K562 (cell line): Measurements from ENCODE around the gene SPAG9. TPM values are rescaled to one million over a fixed set of nuclear protein-coding genes. Genes with fewer than 3 reads are reported as not detected.

Experiments
- AFF1 ChIP-seq, 2 experiments: fragments of 450-650 bp; IDR thresholded peaks; 2 replicates each; pipeline ENCODE4 v1.6.1; 2018; ENCODE audit warnings: mild to moderate bottlenecking in 2 of 2, low read depth in 1 of 2; ENCODE audit not compliant: partially characterized antibody in 2 of 2
- ARID3A ChIP-seq: IDR thresholded peaks from 2 replicates; pipeline ENCODE4 v1.6.1; 2012; ENCODE audit warnings: low read depth, low read length, improper control_type of control experiment, borderline replicate concordance
- BHLHE40 ChIP-seq: IDR thresholded peaks from 2 replicates; pipeline ENCODE4 v1.6.1; 2011; ENCODE audit warnings: low read length, improper control_type of control experiment
- CBFA2T3 ChIP-seq: fragments of 450-650 bp; IDR thresholded peaks from 2 replicates; pipeline ENCODE4 v1.6.1; 2017
- CBX1 ChIP-seq: sonication (generic); IDR thresholded peaks from 2 replicates; pipeline ENCODE4 v1.6.1; 2016; ENCODE audit warnings: antibody characterized with exemption, low read depth, mild to moderate bottlenecking
- EHMT2 ChIP-seq: fragments of 450-650 bp; IDR thresholded peaks from 2 replicates; pipeline ENCODE4 v1.6.1; 2018; ENCODE audit warnings: antibody characterized with exemption
- ETV5 ChIP-seq: sonication (generic); formaldehyde crosslinking; IDR thresholded peaks from 2 replicates; pipeline ENCODE4 v1.4.0; 2020; ENCODE audit warnings: low read depth, mild to moderate bottlenecking, missing genetic modification reagents
- FOXP1 ChIP-seq: sonication (generic); formaldehyde crosslinking; IDR thresholded peaks from 2 replicates; pipeline ENCODE4 v1.8.0; 2022; ENCODE audit warnings: mild to moderate bottlenecking, missing genetic modification reagents
- GMEB1 ChIP-seq: fragments of 250-450 bp; sonication (Bioruptor Pico); IDR thresholded peaks from 2 replicates; pipeline ENCODE4 v1.4.0; 2020; ENCODE audit warnings: mild to moderate bottlenecking
- KDM1A ChIP-seq, 2 experiments: fragments of 450-650 bp; IDR thresholded peaks; 2 replicates each; pipeline ENCODE4 v1.6.1; 2016; ENCODE audit warnings: mild to moderate bottlenecking in 2 of 2
- RCOR1 ChIP-seq, 2 experiments: IDR thresholded peaks; 2 replicates each; pipeline ENCODE4 v1.6.1; 2012; ENCODE audit warnings: low read depth in 2 of 2, low read length in 2 of 2, borderline replicate concordance in 1 of 2, improper control_type of control experiment in 1 of 2
- SFPQ ChIP-seq: fragments of 200-400 bp; formaldehyde crosslinking; IDR thresholded peaks from 2 replicates; pipeline ENCODE4 v1.6.1; 2017; ENCODE audit warnings: mild to moderate bottlenecking, low read depth, low read length, moderate library complexity
- SREBF1 ChIP-seq: fragments of 150-350 bp; IDR thresholded peaks from 2 replicates; pipeline ENCODE4 v1.6.1; 2014; ENCODE audit warnings: antibody characterized with exemption, low read depth, low read length, borderline replicate concordance
- STAT5A ChIP-seq: IDR thresholded peaks from 2 replicates; pipeline ENCODE4 v1.6.1; 2012; ENCODE audit warnings: low read length, inconsistent platforms, borderline replicate concordance
- STAT5B ChIP-seq: fragments of 250-450 bp; sonication (Bioruptor Pico); IDR thresholded peaks from 2 replicates; pipeline ENCODE4 v1.8.0; 2021; ENCODE audit warnings: mild to moderate bottlenecking, inconsistent platforms
- TAL1 ChIP-seq: fragments of 450-650 bp; IDR thresholded peaks from 2 replicates; pipeline ENCODE4 v1.6.1; 2016; ENCODE audit warnings: mild to moderate bottlenecking
- TCFL5 ChIP-seq: fragments of 250-450 bp; sonication (Bioruptor Pico); conservative IDR thresholded peaks from 2 replicates; pipeline ENCODE4 v1.6.1; 2021; ENCODE audit warnings: mild to moderate bottlenecking, moderate library complexity, matching md5 sums
- TEAD1 ChIP-seq, 2 experiments: fragments of 450-650 bp in 1 of 2; sonication (generic) in 1 of 2; formaldehyde crosslinking; IDR thresholded peaks; 2 replicates each; pipeline versions ENCODE4 v1.4.0 to v1.8.0; 2020 to 2022; ENCODE audit warnings: mild to moderate bottlenecking in 2 of 2, missing genetic modification reagents in 1 of 2
- TSC22D4 ChIP-seq: fragments of 450-650 bp; IDR thresholded peaks from 2 replicates; pipeline ENCODE4 v1.6.1; 2016; ENCODE audit warnings: missing genetic modification characterization, missing biosample characterization, control low read depth
- ZZZ3 ChIP-seq: fragments of 450-650 bp; IDR thresholded peaks from 2 replicates; pipeline ENCODE4 v1.6.1; 2016; ENCODE audit warnings: antibody characterized with exemption, mild to moderate bottlenecking, moderate library complexity
- polyA plus RNA-seq, 8 experiments: library from polyadenylated mRNA; depleted of rRNA in 4 of 8; stranded (reverse) in 5 of 8; unstranded in 3 of 8; fragments of >200 nt; fragmentation: Nextera tagmentation in 2 of 8; fragmentation: Illumina TruSeq in 1 of 8; extraction: Ambion mirVana in 2 of 8; extraction: Trizol in 1 of 8; gene quantifications; 2 replicates each; pipeline versions ENCODE4 v1.2.1 to v1.2.3, GENCODE V29; 2011 to 2014; ENCODE audit warnings: inconsistent platforms in 1 of 8, missing spikeins in 1 of 8
- total RNA-seq, 7 experiments: library from RNA; depleted of rRNA in 6 of 7; stranded (reverse); fragments of >200 nt in 6 of 7; fragmentation: Illumina TruSeq in 2 of 7; extraction: Trizol in 2 of 7; gene quantifications; 2 replicates each; pipeline versions ENCODE4 v1.2.1 to v1.2.3, GENCODE V29; 2011 to 2021; ENCODE audit warnings: low replicate concordance in 1 of 7

Gene SPAG9
- total and polyA plus RNA-seq, 9 of the 15 experiments (the other 6 are each of a cell fraction or from before 2014, with no cell fraction given) = 12.2 to 99.2 (median 58.2) TPM

- no peak for TF ChIP-seq GMEB1 (CRISPR knock-in tag)
- no peak for TF ChIP-seq SREBF1
- TF ChIP-seq STAT5A = no peak
- no peak for TF ChIP-seq STAT5B (CRISPR knock-in tag)
- TF ChIP-seq ARID3A = no peak
- no peak for TF ChIP-seq TAL1
- no peak for TF ChIP-seq BHLHE40
- TF ChIP-seq SFPQ = no peak
- no peak for TF ChIP-seq FOXP1 (CRISPR knock-in tag)
- TF ChIP-seq CBFA2T3 = peak; percentile 14; the same call in 1 of the 2 replicates
- TF ChIP-seq KDM1A (IDR thresholded peaks at IDR 0.05) = peak; percentile 51 to 68; a peak in 3 of 4 replicates
- TF ChIP-seq ZZZ3 = no peak
- TF ChIP-seq AFF1 (IDR thresholded peaks at IDR 0.05; ENCODE audit: low read depth in 1 of 2, partially characterized antibody in 2 of 2) = peak; percentile 33 to 55
- no peak for TF ChIP-seq CBX1
- no peak for TF ChIP-seq TCFL5 (CRISPR knock-in tag)
- no peak for TF ChIP-seq TEAD1 (CRISPR knock-in tag; IDR thresholded peaks at IDR 0.05)
- TF ChIP-seq ETV5 (CRISPR knock-in tag) = no peak
- TF ChIP-seq TSC22D4 = no peak
- TF ChIP-seq RCOR1 (IDR thresholded peaks at IDR 0.05; ENCODE audit: borderline replicate concordance in 1 of 2, low read depth in 2 of 2, low read length in 2 of 2) = peak in 1 of 2 experiments; percentile 39; a peak in 1 of 4 replicates
- TF ChIP-seq EHMT2 = 0 out of 2 replicates have a peak, but pooled peaks have one; percentile 35
Observed at GRCh38 chr17:51165680-51166197, 45.1 kb upstream of the SPAG9 start (continued).
